Lower leg skin (tissue), 3 donors: ENCODE measurements around the gene SYNPO2.

Experiments used
- CTCF ChIP-seq, 3 donors: fragments of 450-650 bp; IDR thresholded peaks; one replicate each; pipeline ENCODE4 v1.5.1; 2016; ENCODE audit warnings: antibody characterized with exemption in 3 of 3, mild to moderate bottlenecking in 3 of 3, moderate library complexity in 2 of 3
- POLR2A ChIP-seq, 2 donors: fragments of 450-650 bp; IDR thresholded peaks; one replicate each; pipeline ENCODE4 v1.6.1; 2016 to 2017; ENCODE audit warnings: antibody characterized with exemption in 2 of 2, mild to moderate bottlenecking in 1 of 2, moderate library complexity in 1 of 2

GRCh38 chr4:118842055-118842454 lies 46.6 kb upstream of the SYNPO2 start:
- TF ChIP-seq CTCF (IDR thresholded peaks at IDR 0.05) (no peak), POLR2A (IDR thresholded peaks at IDR 0.05) (no peak)
